ENCODE results near the gene BMPR2. TPM values are rescaled to one million over a fixed set of nuclear protein-coding genes. Genes with fewer than 3 reads are reported as not detected.
"Not testable (repeated sequence)": the region's sequence is repeated elsewhere in the genome, so short reads cannot be mapped to it uniquely, and the experiment has no call there.

The BMPR2 gene
- total RNA-seq, 2 experiments from 2014 or later, result 8.3 TPM

GRCh38 chr2:202455114-202455513, 79.0 kb downstream of the BMPR2 start:
- Mint-ChIP-seq H3K36me3 (peaks cover 5% of the 10 kb centered on the region), H3K27me3 (no peaks in the 10 kb centered on the region), H3K4me3 (no peak overlapping the region), H3K27ac (no peak overlapping the region), H3K9me3 (peaks cover 2% of the 10 kb centered on the region), H3K4me1 (no peaks in the 10 kb centered on the region)
- DNase-seq, result no peak

DNA sequence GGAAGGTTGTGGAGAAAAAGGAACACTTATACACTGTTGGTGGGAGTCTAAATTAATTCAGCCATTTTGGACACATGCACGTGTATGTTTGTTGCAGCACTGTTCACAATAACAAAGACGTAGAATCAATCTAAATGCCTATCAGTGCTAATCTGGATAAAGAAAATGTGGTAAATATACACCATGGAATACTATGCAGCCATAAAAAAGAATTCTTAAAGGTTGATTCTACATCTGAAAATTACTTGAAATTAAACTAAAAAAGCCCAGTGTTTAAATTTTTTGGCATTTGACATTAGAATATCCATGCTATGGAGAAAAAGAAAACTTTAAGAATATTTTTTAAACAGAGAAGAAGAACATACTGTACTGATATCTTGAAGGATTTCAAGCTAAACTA, 84.0 kb downstream of the BMPR2 start:
- H3K9me3 Mint-ChIP-seq, result peaks cover 2% of the 10 kb centered on the region
- no peaks in the 10 kb centered on the region for H3K27me3 Mint-ChIP-seq
- H3K27ac Mint-ChIP-seq, result no peak overlapping the region
- no peak overlapping the region for H3K4me3 Mint-ChIP-seq
- H3K36me3 Mint-ChIP-seq, result peaks cover 2% of the 10 kb centered on the region
- DNase-seq, result no peak
- no peaks in the 10 kb centered on the region for H3K4me1 Mint-ChIP-seq

DNA sequence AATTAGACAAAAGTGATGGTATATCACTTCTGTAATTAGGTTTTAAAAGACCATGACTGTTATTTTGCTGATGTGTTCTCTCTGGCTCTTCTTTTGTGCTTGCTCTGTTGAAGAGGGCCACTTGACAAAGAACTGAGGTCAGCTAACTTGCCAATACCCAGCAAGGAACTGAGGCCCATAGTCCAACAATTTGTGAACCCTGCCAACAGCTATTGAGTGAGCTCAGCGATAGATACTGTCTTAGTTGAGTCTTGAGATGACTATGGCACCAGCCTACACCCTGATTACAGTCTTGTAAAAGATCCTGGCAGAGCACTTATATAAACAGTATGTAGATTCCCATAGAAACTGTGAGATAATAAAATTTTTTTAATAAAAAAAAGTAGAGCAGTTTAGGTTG, 103.0 kb downstream of the BMPR2 start:
- Mint-ChIP-seq H3K27me3 (no peaks in the 10 kb centered on the region), H3K4me3 (no peak overlapping the region), H3K9me3 (no peaks in the 10 kb centered on the region), H3K36me3 (peaks cover 10% of the 10 kb centered on the region), H3K27ac (peak overlapping the region; percentile 39), H3K4me1 (peaks cover 14% of the 10 kb centered on the region)
- no peak for DNase-seq

- Mint-ChIP-seq H3K27ac (peak overlapping the region; percentile 79), H3K36me3 (peaks cover 10% of the 10 kb centered on the region), H3K4me1 (peaks cover 14% of the 10 kb centered on the region), H3K9me3 (no peaks in the 10 kb centered on the region), H3K27me3 (no peaks in the 10 kb centered on the region), H3K4me3 (peak overlapping the region; percentile 18)
- DNase-seq, result no peak
Measured at GRCh38 chr2:202479610-202480009, 103.5 kb downstream of the BMPR2 start.

DNA sequence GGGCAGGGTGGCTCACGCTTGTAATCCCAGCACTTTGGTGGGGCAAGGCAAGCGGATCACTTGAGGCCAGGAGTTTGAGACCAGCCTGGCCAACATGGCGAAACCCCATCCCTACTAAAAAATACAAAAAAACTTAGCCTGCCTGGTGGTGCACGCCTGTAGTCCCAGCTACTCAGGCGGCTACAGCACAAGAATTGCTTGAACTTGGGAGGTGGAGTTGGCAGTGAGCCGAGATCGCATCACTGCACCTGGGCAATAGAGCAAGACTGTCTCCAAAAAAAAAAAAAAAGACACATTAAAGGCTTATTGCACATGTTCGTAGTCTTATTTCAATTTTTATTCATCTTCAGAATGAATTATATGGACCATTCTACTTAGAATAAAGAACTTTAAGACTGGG, 110.2 kb downstream of the BMPR2 start:
- no peak for DNase-seq
- H3K9me3 Mint-ChIP-seq, result no peaks in the 10 kb centered on the region
- H3K27ac Mint-ChIP-seq, result no peak overlapping the region
- no peak overlapping the region for H3K4me3 Mint-ChIP-seq
- H3K4me1 Mint-ChIP-seq, result no peaks in the 10 kb centered on the region
- H3K36me3 Mint-ChIP-seq, result peaks cover 2% of the 10 kb centered on the region
- H3K27me3 Mint-ChIP-seq, result no peaks in the 10 kb centered on the region

GRCh38 chr2:202488671-202489070, 112.5 kb downstream of the BMPR2 start:
- Mint-ChIP-seq H3K4me1 (no peaks in the 10 kb centered on the region), H3K27ac (no peak overlapping the region)

GRCh38 chr2:202490479-202490878, 114.4 kb downstream of the BMPR2 start:
- H3K4me1 Mint-ChIP-seq, result no peaks in the 10 kb centered on the region
- no peak for DNase-seq
- H3K27me3 Mint-ChIP-seq, result no peaks in the 10 kb centered on the region
- H3K36me3 Mint-ChIP-seq, result no peaks in the 10 kb centered on the region
- H3K4me3 Mint-ChIP-seq, result no peak overlapping the region
- H3K27ac Mint-ChIP-seq, result no peak overlapping the region
- no peaks in the 10 kb centered on the region for H3K9me3 Mint-ChIP-seq

More at GRCh38 chr2:202488671-202489070, 112.5 kb downstream of the BMPR2 start:
- Mint-ChIP-seq H3K27me3 (no peaks in the 10 kb centered on the region), H3K36me3 (no peaks in the 10 kb centered on the region), H3K4me3 (no peak overlapping the region), H3K9me3 (no peaks in the 10 kb centered on the region)
- no peak for DNase-seq

DNA sequence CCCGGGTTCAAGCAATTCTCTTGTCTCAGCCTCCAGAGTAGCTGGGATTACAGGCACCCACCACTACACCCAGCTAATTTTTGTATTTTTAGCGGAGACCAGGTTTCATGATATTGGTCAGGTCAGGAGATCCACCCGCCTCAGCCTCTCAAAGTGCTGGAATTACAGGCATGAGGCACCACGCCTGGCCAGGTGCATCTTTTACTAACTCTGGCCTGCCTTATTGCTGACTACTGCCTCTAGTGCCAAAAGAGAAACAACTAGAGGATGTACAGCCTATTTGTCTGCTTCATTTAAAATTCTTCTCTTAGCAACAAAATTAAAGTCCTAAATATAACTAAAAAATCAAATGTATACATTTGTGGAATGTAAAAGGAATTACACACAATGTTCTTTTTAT, 115.4 kb downstream of the BMPR2 start:
- Mint-ChIP-seq H3K36me3 (no peaks in the 10 kb centered on the region), H3K4me1 (no peaks in the 10 kb centered on the region), H3K9me3 (no peaks in the 10 kb centered on the region), H3K4me3 (no peak overlapping the region), H3K27ac (no peak overlapping the region), H3K27me3 (no peaks in the 10 kb centered on the region)
- DNase-seq, result no peak

GRCh38 chr2:202494300-202495229, 118.4 kb downstream of the BMPR2 start:
- no peak for DNase-seq
- Mint-ChIP-seq H3K4me3 (no peak overlapping the region), H3K36me3 (no peaks in the 10 kb centered on the region), H3K9me3 (no peaks in the 10 kb centered on the region), H3K27me3 (no peaks in the 10 kb centered on the region), H3K4me1 (no peaks in the 10 kb centered on the region), H3K27ac (no peak overlapping the region)

- Mint-ChIP-seq H3K9me3 (no peaks in the 10 kb centered on the region), H3K27ac (no peak overlapping the region), H3K4me1 (no peaks in the 10 kb centered on the region), H3K27me3 (no peaks in the 10 kb centered on the region), H3K4me3 (no peak overlapping the region), H3K36me3 (no peaks in the 10 kb centered on the region)
- no peak for DNase-seq
Measured at GRCh38 chr2:202495230-202495604, 119.1 kb downstream of the BMPR2 start.

- H3K27me3 Mint-ChIP-seq, H3K9me3 Mint-ChIP-seq, H3K36me3 Mint-ChIP-seq, H3K27ac Mint-ChIP-seq, DNase-seq, H3K4me3 Mint-ChIP-seq, H3K4me1 Mint-ChIP-seq: not testable (repeated sequence)
Measured at GRCh38 chr2:202496835-202497472, 120.8 kb downstream of the BMPR2 start.

DNA sequence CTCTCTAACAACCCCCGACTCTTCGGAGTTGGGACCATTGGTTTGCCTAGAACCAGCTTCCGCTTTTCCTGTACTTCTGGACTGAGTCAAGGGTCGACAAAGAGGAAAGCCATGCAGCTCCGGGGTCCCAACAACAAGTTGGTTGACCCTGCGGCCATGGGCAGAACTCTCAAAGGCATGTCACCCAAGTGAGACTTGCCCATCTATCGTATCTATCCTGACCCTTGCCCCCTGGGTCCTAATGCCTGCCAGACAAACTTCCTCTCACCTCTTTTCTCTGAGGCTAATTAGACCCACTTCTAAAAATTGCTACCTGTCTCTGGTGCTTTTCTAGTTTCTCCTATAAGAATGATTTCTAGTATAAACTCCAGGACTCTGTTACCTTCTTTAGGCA, 121.3 kb downstream of the BMPR2 start:
- not testable (repeated sequence) for H3K9me3 Mint-ChIP-seq, H3K4me3 Mint-ChIP-seq, H3K27ac Mint-ChIP-seq, H3K27me3 Mint-ChIP-seq, H3K4me1 Mint-ChIP-seq, DNase-seq, H3K36me3 Mint-ChIP-seq

GRCh38 chr2:202499841-202500240, 123.7 kb downstream of the BMPR2 start:
- DNase-seq, H3K4me1 Mint-ChIP-seq: not testable (repeated sequence)

GRCh38 chr2:202503276-202503675, 127.1 kb downstream of the BMPR2 start:
- H3K27me3 Mint-ChIP-seq, DNase-seq, H3K4me1 Mint-ChIP-seq, H3K4me3 Mint-ChIP-seq, H3K27ac Mint-ChIP-seq, H3K36me3 Mint-ChIP-seq, H3K9me3 Mint-ChIP-seq: not testable (repeated sequence)

More at GRCh38 chr2:202499841-202500240, 123.7 kb downstream of the BMPR2 start:
- not testable (repeated sequence) for H3K36me3 Mint-ChIP-seq, H3K4me3 Mint-ChIP-seq, H3K27ac Mint-ChIP-seq, H3K9me3 Mint-ChIP-seq, H3K27me3 Mint-ChIP-seq

DNA sequence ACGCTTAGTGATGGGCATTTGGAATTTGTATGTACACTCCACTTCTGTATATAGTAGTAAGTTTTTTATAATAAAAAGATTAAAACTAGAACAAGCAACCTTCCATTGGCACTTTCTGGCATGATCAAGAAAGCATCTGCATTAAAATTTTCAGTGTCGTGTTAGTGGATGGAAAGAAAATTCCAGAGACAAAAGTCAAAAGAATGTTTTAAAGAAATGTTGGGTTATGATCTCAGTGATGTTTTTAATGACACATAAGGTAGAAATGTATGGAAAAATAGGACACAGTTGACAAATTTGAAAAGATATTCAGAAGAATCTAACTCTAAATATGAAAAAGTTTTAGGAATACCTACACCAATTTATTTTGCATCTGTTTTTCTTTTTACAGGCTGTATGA, 132.6 kb downstream of the BMPR2 start:
- no peak for DNase-seq
- H3K4me1 Mint-ChIP-seq, result peaks cover 8% of the 10 kb centered on the region
- H3K4me3 Mint-ChIP-seq, result no peak overlapping the region
- peaks cover 7% of the 10 kb centered on the region for H3K36me3 Mint-ChIP-seq
- H3K27ac Mint-ChIP-seq, result no peak overlapping the region
- no peaks in the 10 kb centered on the region for H3K9me3 Mint-ChIP-seq
- no peaks in the 10 kb centered on the region for H3K27me3 Mint-ChIP-seq

GRCh38 chr2:202510911-202511310, 134.8 kb downstream of the BMPR2 start:
- Mint-ChIP-seq H3K9me3 (no peaks in the 10 kb centered on the region), H3K4me1 (peaks cover 5% of the 10 kb centered on the region)

More at GRCh38 chr2:202510911-202511310, 134.8 kb downstream of the BMPR2 start:
- DNase-seq, result no peak
- H3K4me3 Mint-ChIP-seq, result no peak overlapping the region
- H3K27me3 Mint-ChIP-seq, result no peaks in the 10 kb centered on the region
- no peak overlapping the region for H3K27ac Mint-ChIP-seq
- H3K36me3 Mint-ChIP-seq, result peaks cover 4% of the 10 kb centered on the region
